GM03348 (cell line): ENCODE measurements around the gene DCTN3.
"Not testable (repeated sequence)": the region's sequence is repeated elsewhere in the genome, so short reads cannot be mapped to it uniquely, and the experiment has no call there.

Experiments
- DNase-seq: peaks from one replicate; pipeline ENCODE4 v3.0.0; 2012; ENCODE audit warnings: low spot score

DCTN3 gene

GRCh38 chr9:34646211-34647083 lies 26.2 kb upstream of the DCTN3 start, which contains the start of gene GALT:
Gene GALT, plus strand, starts transcription at chr9:34646675. Its CDS starts 30 bp downstream, at chr9:34646705.
- DNase-seq, result peak; percentile 95

GRCh38 chr9:34644766-34645314 lies 24.5 kb upstream of the DCTN3 start:
- DNase-seq, result no peak

- DNase-seq, result no peak
Observed at GRCh38 chr9:34642679-34643078, 22.4 kb upstream of the DCTN3 start.

- DNase-seq, result not testable (repeated sequence)
Observed at GRCh38 chr9:34639322-34639721, 19.0 kb upstream of the DCTN3 start.

- DNase-seq, result no peak
Observed at GRCh38 chr9:34638138-34638445, 17.8 kb upstream of the DCTN3 start.

- DNase-seq, result peak; percentile 97
Observed at GRCh38 chr9:34637356-34638137, 17.3 kb upstream of the DCTN3 start, which contains the start of gene SIGMAR1. Gene SIGMAR1, minus strand, starts transcription at chr9:34637787. Its CDS starts 90 bp downstream, at chr9:34637697.

- DNase-seq, result no peak
Observed at GRCh38 chr9:34636791-34637355, 16.6 kb upstream of the DCTN3 start.

- DNase-seq, result no peak
Observed at GRCh38 chr9:34635556-34635955, 15.3 kb upstream of the DCTN3 start.

- no peak for DNase-seq
Observed at GRCh38 chr9:34634551-34635248, 14.4 kb upstream of the DCTN3 start.

- DNase-seq, result peak; percentile 80
Observed at GRCh38 chr9:34633851-34634550, 13.7 kb upstream of the DCTN3 start.

- no peak for DNase-seq
Observed at GRCh38 chr9:34633166-34633565, 12.9 kb upstream of the DCTN3 start.

- DNase-seq, result no peak
Observed at GRCh38 chr9:34630402-34631154, 10.3 kb upstream of the DCTN3 start.

GRCh38 chr9:34629491-34629808 lies 9.2 kb upstream of the DCTN3 start:
- DNase-seq, result no peak

- DNase-seq, result peak; percentile 70
Observed at GRCh38 chr9:34628656-34629490, 8.6 kb upstream of the DCTN3 start, which contains the start of gene ARID3C. Gene ARID3C, minus strand, starts transcription at chr9:34629066. Its CDS starts 1,052 bp downstream, at chr9:34628014.

GRCh38 chr9:34627716-34628655 lies 7.7 kb upstream of the DCTN3 start:
- DNase-seq, result no peak

GRCh38 chr9:34625186-34625486 lies 4.8 kb upstream of the DCTN3 start:
- no peak for DNase-seq

GRCh38 chr9:34624475-34625185 lies 4.3 kb upstream of the DCTN3 start:
- no peak for DNase-seq
